ENCODE results near the gene ABCA13.

Gene ABCA13

GRCh38 chr7:48207155-48207675 lies 36.0 kb downstream of the ABCA13 start:
- H3K4me3 ChIP-seq (ENCODE audit: low read depth, low read length): no peak overlapping the region
- no peak for DNase-seq (ENCODE audit: low read depth)
- TF ChIP-seq CTCF (IDR thresholded peaks at IDR 0.05; ENCODE audit: control insufficient read depth, extremely low read depth, insufficient read depth): no peak

- no peak for DNase-seq (ENCODE audit: low read depth)
- no peak overlapping the region for H3K4me3 ChIP-seq (ENCODE audit: low read depth, low read length)
- no peak for TF ChIP-seq CTCF (IDR thresholded peaks at IDR 0.05; ENCODE audit: control insufficient read depth, extremely low read depth, insufficient read depth)
Observed at GRCh38 chr7:48209004-48209600, 37.8 kb downstream of the ABCA13 start.

- H3K4me3 ChIP-seq (ENCODE audit: low read depth, low read length): no peak overlapping the region
- no peak for TF ChIP-seq CTCF (IDR thresholded peaks at IDR 0.05; ENCODE audit: control insufficient read depth, extremely low read depth, insufficient read depth)
- no peak for DNase-seq (ENCODE audit: low read depth)
Observed at GRCh38 chr7:48213226-48213625, 42.0 kb downstream of the ABCA13 start.

GRCh38 chr7:48217266-48217665 lies 46.0 kb downstream of the ABCA13 start:
- no peak for DNase-seq (ENCODE audit: low read depth)
- no peak for TF ChIP-seq CTCF (IDR thresholded peaks at IDR 0.05; ENCODE audit: control insufficient read depth, extremely low read depth, insufficient read depth)
- H3K4me3 ChIP-seq (ENCODE audit: low read depth, low read length): no peak overlapping the region

- no peak overlapping the region for H3K4me3 ChIP-seq (ENCODE audit: low read depth, low read length)
- no peak for TF ChIP-seq CTCF (IDR thresholded peaks at IDR 0.05; ENCODE audit: control insufficient read depth, extremely low read depth, insufficient read depth)
- no peak for DNase-seq (ENCODE audit: low read depth)
Observed at GRCh38 chr7:48217753-48218152, 46.5 kb downstream of the ABCA13 start.

- H3K4me3 ChIP-seq (ENCODE audit: low read depth, low read length): no peak overlapping the region
- no peak for DNase-seq (ENCODE audit: low read depth)
- no peak for TF ChIP-seq CTCF (IDR thresholded peaks at IDR 0.05; ENCODE audit: control insufficient read depth, extremely low read depth, insufficient read depth)
Observed at GRCh38 chr7:48224042-48224441, 52.8 kb downstream of the ABCA13 start.

- no peak overlapping the region for H3K4me3 ChIP-seq (ENCODE audit: low read depth, low read length)
- DNase-seq (ENCODE audit: low read depth): no peak
- no peak for TF ChIP-seq CTCF (IDR thresholded peaks at IDR 0.05; ENCODE audit: control insufficient read depth, extremely low read depth, insufficient read depth)
Observed at GRCh38 chr7:48225101-48225500, 53.8 kb downstream of the ABCA13 start.

Measured in LNCaP clone FGC (cell line).